ENCODE results near the gene CSF2RB.

Gene CSF2RB

GRCh38 chr22:36966851-36967540 lies 53.6 kb downstream of the CSF2RB start:
- TF ChIP-seq CTCF (IDR thresholded peaks at IDR 0.05) = no peak

GRCh38 chr22:36968249-36968964 lies 55.0 kb downstream of the CSF2RB start:
- no peak for TF ChIP-seq CTCF (IDR thresholded peaks at IDR 0.05)

GRCh38 chr22:36971341-36972125 lies 58.1 kb downstream of the CSF2RB start:
- no peak for TF ChIP-seq CTCF (IDR thresholded peaks at IDR 0.05)

- no peak for TF ChIP-seq CTCF (IDR thresholded peaks at IDR 0.05)
Observed at GRCh38 chr22:36976606-36977005, 63.2 kb downstream of the CSF2RB start.

- no peak for TF ChIP-seq CTCF (IDR thresholded peaks at IDR 0.05)
Observed at GRCh38 chr22:36977401-36977861, 64.0 kb downstream of the CSF2RB start.

- TF ChIP-seq CTCF (IDR thresholded peaks at IDR 0.05) = peak; percentile 88
Observed at GRCh38 chr22:36977947-36978660, 64.7 kb downstream of the CSF2RB start.

Data from LNCAP (cell line).